GM12891 (cell line): ENCODE measurements around the gene NDUFB10.
"Not testable (repeated sequence)": the region's sequence is repeated elsewhere in the genome, so short reads cannot be mapped to it uniquely, and the experiment has no call there.

Experiments used
- DNase-seq: peaks from one replicate; pipeline ENCODE4 v3.0.0; 2011; ENCODE audit warnings: low spot score; ENCODE audit not compliant: insufficient read length
- FAIRE-seq: peaks from 2 replicates; lab custom pipeline; 2011; peaks lifted over from hg19 to GRCh38; lab: Jason Lieb, UNC
- PAX5 ChIP-seq: IDR thresholded peaks from 2 replicates; pipeline ENCODE4 v1.6.1; 2011; ENCODE audit warnings: low read length, moderate library complexity, mild to moderate bottlenecking; ENCODE audit not compliant: insufficient read depth, severe bottlenecking
- POLR2A ChIP-seq: IDR thresholded peaks from 2 replicates; pipeline ENCODE4 v1.6.1; 2011; ENCODE audit warnings: low read depth, low read length, control low read depth
- POLR2AphosphoS5 ChIP-seq: IDR thresholded peaks from 2 replicates; pipeline ENCODE4 v1.6.1; 2011; ENCODE audit warnings: low read depth, low read length, control low read depth
- POU2F2 ChIP-seq: IDR thresholded peaks from 2 replicates; pipeline ENCODE4 v1.6.1; 2011; ENCODE audit warnings: low read depth, mild to moderate bottlenecking, control low read depth, low read length, moderate library complexity
- SPI1 ChIP-seq: IDR thresholded peaks from 2 replicates; pipeline ENCODE4 v1.6.1; 2011; ENCODE audit warnings: low read depth, low read length, control low read depth
- TAF1 ChIP-seq: IDR thresholded peaks from 2 replicates; pipeline ENCODE4 v1.6.1; 2011; ENCODE audit warnings: low read depth, low read length, control low read depth

NDUFB10 gene

GRCh38 chr16:1960665-1961630 lies 1.6 kb downstream of the NDUFB10 start:
- FAIRE-seq = peak; percentile 64
- TF ChIP-seq PAX5 = no peak
- no peak for TF ChIP-seq SPI1
- TF ChIP-seq TAF1 = no peak; the same call in none of the 2 replicates
- peak; percentile 93 for TF ChIP-seq POU2F2
- peak; percentile 98 for TF ChIP-seq POLR2AphosphoS5
- peak; percentile 97 for TF ChIP-seq POLR2A
- DNase-seq = no peak

GRCh38 chr16:1961651-1962067 lies 2.3 kb downstream of the NDUFB10 start:
- FAIRE-seq = no peak
- no peak for DNase-seq
- TF ChIP-seq POLR2AphosphoS5 (no peak), TAF1 (no peak), PAX5 (no peak), POU2F2 (no peak), SPI1 (no peak), POLR2A (no peak)

GRCh38 chr16:1962161-1963153 lies 3.1 kb downstream of the NDUFB10 start:
- TF ChIP-seq POLR2A (peak; percentile 69; the same call in 1 of the 2 replicates), POLR2AphosphoS5 (0 out of 2 replicates have a peak, but pooled peaks have one; percentile 46)
- not testable (repeated sequence) for FAIRE-seq

GRCh38 chr16:1963806-1964505 lies 4.6 kb downstream of the NDUFB10 start:
- DNase-seq (no peak), FAIRE-seq (peak; percentile 5)
- TF ChIP-seq POLR2AphosphoS5 (0 out of 2 replicates have a peak, but pooled peaks have one; percentile 17), SPI1 (no peak), POLR2A (no peak; the same call in 1 of the 2 replicates), POU2F2 (peak; percentile 21; the same call in 1 of the 2 replicates)

More at GRCh38 chr16:1962161-1963153, 3.1 kb downstream of the NDUFB10 start:
- DNase-seq = not testable (repeated sequence)

GRCh38 chr16:1964506-1965395 lies 5.4 kb downstream of the NDUFB10 start, which contains the start of gene RPS2:
TSS of gene RPS2 (minus strand) at chr16:1964826. CDS start at chr16:1964625, 201 bp downstream.
- peak; percentile 85 for FAIRE-seq
- TF ChIP-seq SPI1 = no peak
- peak; percentile 97 for TF ChIP-seq POU2F2
- TF ChIP-seq POLR2AphosphoS5 = peak; percentile 100
- TF ChIP-seq PAX5 = no peak
- peak; percentile 100 for TF ChIP-seq POLR2A
- peak; percentile 100 for TF ChIP-seq TAF1

GRCh38 chr16:1965396-1966001 lies 6.2 kb downstream of the NDUFB10 start:
- DNase-seq = no peak
- FAIRE-seq = no peak
- TF ChIP-seq SPI1 (no peak), POLR2AphosphoS5 (peak; percentile 26), PAX5 (no peak), POLR2A (no peak; the same call in 1 of the 2 replicates)

More at GRCh38 chr16:1964506-1965395, 5.4 kb downstream of the NDUFB10 start, which contains the start of gene RPS2:
- peak; percentile 100 for DNase-seq

GRCh38 chr16:1966460-1966859 lies 7.1 kb downstream of the NDUFB10 start, which contains the start of gene RNF151:
TSS of gene RNF151 (plus strand) at chr16:1966856. CDS start at chr16:1966882, 26 bp downstream.
- no peak for FAIRE-seq
- TF ChIP-seq SPI1 (no peak), PAX5 (no peak), POU2F2 (no peak), POLR2A (no peak), TAF1 (no peak), POLR2AphosphoS5 (no peak)
- DNase-seq = no peak
